Glomerular endothelial cell (primary cell): ENCODE measurements around the gene STARD5. TPM values are rescaled to one million over a fixed set of nuclear protein-coding genes. Genes with fewer than 3 reads are reported as not detected.

Source experiments
- DNase-seq: peaks from one replicate; pipeline ENCODE4 v3.0.0-alpha.2; 2011; ENCODE audit warnings: low read depth, low spot score; ENCODE audit errors: extremely low read depth
- total RNA-seq: library from RNA; depleted of rRNA; stranded (reverse); fragments of >200 nt; gene quantifications from 2 replicates; pipeline ENCODE4 v1.2.3, GENCODE V29; 2015

The STARD5 gene
- total RNA-seq, 1 donor from 2014 or later, result 1.4 TPM

- DNase-seq, result no peak
Measured at GRCh38 chr15:81278306-81279029, 45.5 kb downstream of the STARD5 start.

GRCh38 chr15:81277851-81278250, 46.1 kb downstream of the STARD5 start:
- DNase-seq, result no peak

- DNase-seq, result no peak
Measured at GRCh38 chr15:81276967-81277366, 47.0 kb downstream of the STARD5 start.

- no peak for DNase-seq
Measured at GRCh38 chr15:81275711-81276392, 48.1 kb downstream of the STARD5 start.

GRCh38 chr15:81274931-81275707, 48.8 kb downstream of the STARD5 start:
- DNase-seq, result peak; percentile 57

- no peak for DNase-seq
Measured at GRCh38 chr15:81274255-81274654, 49.7 kb downstream of the STARD5 start.

- no peak for DNase-seq
Measured at GRCh38 chr15:81273855-81274254, 50.1 kb downstream of the STARD5 start.

- no peak for DNase-seq
Measured at GRCh38 chr15:81273200-81273599, 50.7 kb downstream of the STARD5 start.

GRCh38 chr15:81271761-81272644, 51.9 kb downstream of the STARD5 start:
- DNase-seq, result no peak

GRCh38 chr15:81270781-81271491, 53.0 kb downstream of the STARD5 start:
- no peak for DNase-seq

GRCh38 chr15:81270188-81270587, 53.8 kb downstream of the STARD5 start:
- DNase-seq, result no peak

GRCh38 chr15:81268881-81269601, 54.9 kb downstream of the STARD5 start:
- DNase-seq, result no peak

- no peak for DNase-seq
Measured at GRCh38 chr15:81268340-81268739, 55.6 kb downstream of the STARD5 start.

GRCh38 chr15:81265944-81266775, 57.8 kb downstream of the STARD5 start:
- DNase-seq, result peak; percentile 64

- DNase-seq, result no peak
Measured at GRCh38 chr15:81265256-81265943, 58.5 kb downstream of the STARD5 start.

- DNase-seq, result no peak
Measured at GRCh38 chr15:81264072-81264857, 59.7 kb downstream of the STARD5 start.

- DNase-seq, result no peak
Measured at GRCh38 chr15:81263477-81263876, 60.5 kb downstream of the STARD5 start.
